ENCODE data around the gene IPCEF1. TPM values are rescaled to one million over a fixed set of nuclear protein-coding genes. Genes with fewer than 3 reads are reported as not detected.

The IPCEF1 gene
- total and polyA plus RNA-seq, 2 of the 8 experiments (the other 6 are each of a cell fraction or from before 2014, with no cell fraction given): 0.41 to 0.78 TPM

DNA sequence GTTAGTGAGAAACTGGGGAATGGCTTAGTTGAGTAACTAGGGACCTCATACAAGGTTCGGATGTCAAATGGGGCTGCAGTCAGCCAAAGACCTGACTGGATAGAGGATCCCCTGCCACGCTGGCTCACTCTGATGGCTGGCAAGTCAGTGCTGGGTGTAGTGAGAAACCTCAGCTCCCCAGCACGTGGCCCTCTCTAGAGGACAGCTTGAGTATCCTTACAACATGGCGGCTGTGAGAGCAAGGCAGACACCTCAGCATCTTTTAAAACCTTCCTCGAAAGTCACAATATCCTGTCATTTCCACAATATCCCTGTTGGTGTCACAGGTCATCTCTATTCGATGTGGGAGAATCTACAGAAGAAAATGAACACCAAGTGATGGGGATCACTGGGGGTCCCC is 26.7 kb upstream of the IPCEF1 start:
- Histone ChIP-seq H3K4me2 (ENCODE audit: insufficient read depth in 1 of 2, low read depth in 2 of 2, low read length in 2 of 2) (no peak overlapping the region), H2BK20ac (ENCODE audit: low read length) (no peak overlapping the region), H3K27ac (ENCODE audit: low read depth, low read length) (no peak overlapping the region), H2BK120ac (replicated peaks; ENCODE audit: low read depth, low read length) (no peak overlapping the region), H3K79me1 (ENCODE audit: low read depth, low read length) (no peaks in the 10 kb centered on the region), H4K20me1 (replicated peaks in 1 of 2; ENCODE audit: control insufficient read depth in 1 of 2, insufficient read depth in 2 of 2, low read length in 2 of 2) (no peaks in the 10 kb centered on the region), H3K56ac (replicated peaks; ENCODE audit: insufficient read length, low read depth, low read length) (no peak overlapping the region), H3K4me1 (replicated peaks in 1 of 4; ENCODE audit: control insufficient read depth in 3 of 4, insufficient read depth in 4 of 4, low read length in 3 of 4) (0 out of 7 replicates have a peak, but pooled peaks cover 0 to 3% (median 0%) of the 10 kb centered on the region in 4 experiments), H3K14ac (ENCODE audit: insufficient read length) (no peak overlapping the region), H2AFZ (ENCODE audit: low read length) (no peak overlapping the region), H3K23ac (ENCODE audit: insufficient read length) (no peak overlapping the region), H4K91ac (replicated peaks; ENCODE audit: insufficient read length, low read length) (no peak overlapping the region), H3K36me3 (ENCODE audit: control insufficient read depth in 2 of 4, insufficient read depth in 4 of 4, low read length in 3 of 4) (no peaks in the 10 kb centered on the region), H3K27me3 (replicated peaks in 1 of 4; ENCODE audit: control insufficient read depth in 3 of 4, extremely low read depth in 1 of 4, insufficient read depth in 3 of 4, low read length in 3 of 4) (no peaks in the 10 kb centered on the region), H3K4ac (replicated peaks; ENCODE audit: insufficient read length, low read depth, low read length) (no peak overlapping the region), H3K4me3 (ENCODE audit: extremely low read depth in 1 of 4, insufficient read depth in 2 of 4, low read depth in 3 of 4, low read length in 4 of 4) (no peak overlapping the region), H3K18ac (ENCODE audit: extremely low read depth, low read length) (no peak overlapping the region), H3K9me3 (ENCODE audit: insufficient read depth in 2 of 2, low read depth in 1 of 2, low read length in 1 of 2) (no peaks in the 10 kb centered on the region), H2BK15ac (ENCODE audit: low read length) (no peak overlapping the region), H3K9ac (replicated peaks in 1 of 4; ENCODE audit: extremely low read depth in 1 of 4, low read depth in 3 of 4, low read length in 3 of 4) (no peak overlapping the region), H3K23me2 (ENCODE audit: low read depth, low read length) (no peaks in the 10 kb centered on the region), H4K5ac (ENCODE audit: insufficient read length, low read depth, low read length) (no peak overlapping the region), H3K79me2 (ENCODE audit: control insufficient read depth in 1 of 2, insufficient read depth in 2 of 2, low read length in 2 of 2) (no peaks in the 10 kb centered on the region), H2AK5ac (ENCODE audit: low read depth, low read length) (no peak overlapping the region), H4K8ac (ENCODE audit: extremely low read depth, insufficient read depth, low read length) (no peak overlapping the region), H2BK5ac (ENCODE audit: low read depth, low read length) (no peak overlapping the region), H2BK12ac (ENCODE audit: low read depth, low read length) (no peak overlapping the region; the same call in 1 of the 2 replicates)
- DNase-seq (ENCODE audit: low read depth in 1 of 2, low spot score in 2 of 2) (no peak), FAIRE-seq (no peak)
- POLR2A ChIA-PET (ENCODE audit: partially characterized antibody): no interaction called here
- WGBS, 2 experiments (ENCODE audit: extremely low coverage in 1 of 2, insufficient coverage in 1 of 2, insufficient read length in 1 of 2, insufficient replicate concordance in 2 of 2, low coverage in 1 of 2, low lambda C conversion rate in 2 of 2, missing lambda C conversion rate in 1 of 2): 90% methylated on average over 6 of the region's 6 CpGs; no CpG with 5 or more reads in 1 of the 2 experiments
- CTCF ChIA-PET (ENCODE audit: partially characterized antibody): interaction anchor here (1.3 kb wide), 1 partner anchor 14 kb away, joined by 4 read pairs; no protein-coding TSS in a partner anchor
- TF ChIP-seq EZH2 (IDR thresholded peaks at IDR 0.05; ENCODE audit: low read depth, low read length, severe bottlenecking) (no peak), SIX5 (IDR thresholded peaks at IDR 0.05; ENCODE audit: low read depth, low read length) (no peak), POLR2A (IDR thresholded peaks at IDR 0.05; ENCODE audit: control extremely low read depth in 1 of 2, low read depth in 2 of 2, low read length in 2 of 2) (no peak), CHD1 (IDR thresholded peaks at IDR 0.05; ENCODE audit: low read depth, low read length) (no peak), CBX8 (IDR thresholded peaks at IDR 0.05; ENCODE audit: borderline replicate concordance, low read depth, low read length) (no peak), HDAC2 (IDR thresholded peaks at IDR 0.05; ENCODE audit: borderline replicate concordance in 1 of 2, low read depth in 2 of 2, low read length in 2 of 2) (no peak), BACH1 (IDR thresholded peaks at IDR 0.05; ENCODE audit: low read length) (no peak), RFX5 (IDR thresholded peaks at IDR 0.05; ENCODE audit: borderline replicate concordance, low read depth, low read length) (no peak), TBP (IDR thresholded peaks at IDR 0.05; ENCODE audit: low read depth, low read length) (no peak), TEAD4 (IDR thresholded peaks at IDR 0.05; ENCODE audit: low read depth, low read length) (no peak)
